ENCODE measurements around the gene OR2W3.
"Not testable (repeated sequence)": the region's sequence is repeated elsewhere in the genome, so short reads cannot be mapped to it uniquely, and the experiment has no call there.

OR2W3 gene

GRCh38 chr1:247904122-247904521 is 8.7 kb downstream of the OR2W3 start:
- H3K4me3 Mint-ChIP-seq = no peak overlapping the region
- no peak for DNase-seq (ENCODE audit: low spot score)
- H3K27me3 Mint-ChIP-seq (ENCODE audit: low read depth) = peaks cover 2% of the 10 kb centered on the region
- H3K36me3 Mint-ChIP-seq (ENCODE audit: low read depth) = no peaks in the 10 kb centered on the region
- H3K4me1 Mint-ChIP-seq (ENCODE audit: low read depth) = peaks cover 8% of the 10 kb centered on the region
- H3K9me3 Mint-ChIP-seq = no peaks in the 10 kb centered on the region
- no peak overlapping the region for H3K27ac Mint-ChIP-seq

GRCh38 chr1:247905181-247905580 is 9.8 kb downstream of the OR2W3 start:
- no peak overlapping the region for H3K27ac Mint-ChIP-seq
- H3K4me3 Mint-ChIP-seq = no peak overlapping the region
- H3K9me3 Mint-ChIP-seq = peaks cover 3% of the 10 kb centered on the region

GRCh38 chr1:247905910-247906503 is 10.6 kb downstream of the OR2W3 start:
- no peak for DNase-seq (ENCODE audit: low spot score)
- Mint-ChIP-seq H3K4me1 (ENCODE audit: low read depth) (peaks cover 8% of the 10 kb centered on the region), H3K27me3 (ENCODE audit: low read depth) (peaks cover 2% of the 10 kb centered on the region), H3K4me3 (peak overlapping the region; percentile 77), H3K9me3 (peaks cover 5% of the 10 kb centered on the region), H3K36me3 (ENCODE audit: low read depth) (no peaks in the 10 kb centered on the region), H3K27ac (peak overlapping the region; percentile 50)

More at GRCh38 chr1:247905181-247905580, 9.8 kb downstream of the OR2W3 start:
- H3K27me3 Mint-ChIP-seq (ENCODE audit: low read depth) = peaks cover 2% of the 10 kb centered on the region
- DNase-seq (ENCODE audit: low spot score) = no peak
- H3K36me3 Mint-ChIP-seq (ENCODE audit: low read depth) = no peaks in the 10 kb centered on the region
- H3K4me1 Mint-ChIP-seq (ENCODE audit: low read depth) = peaks cover 8% of the 10 kb centered on the region

GRCh38 chr1:247906504-247907047 is 11.2 kb downstream of the OR2W3 start:
- Mint-ChIP-seq H3K27me3 (ENCODE audit: low read depth) (peaks cover 2% of the 10 kb centered on the region), H3K36me3 (ENCODE audit: low read depth) (no peaks in the 10 kb centered on the region), H3K27ac (peak overlapping the region; percentile 50), H3K9me3 (peaks cover 5% of the 10 kb centered on the region), H3K4me1 (ENCODE audit: low read depth) (peaks cover 8% of the 10 kb centered on the region), H3K4me3 (peak overlapping the region; percentile 77)
- DNase-seq (ENCODE audit: low spot score) = peak; percentile 11

- no peak overlapping the region for H3K27ac Mint-ChIP-seq
- no peaks in the 10 kb centered on the region for H3K36me3 Mint-ChIP-seq (ENCODE audit: low read depth)
- no peak overlapping the region for H3K4me3 Mint-ChIP-seq
- H3K9me3 Mint-ChIP-seq = peaks cover 5% of the 10 kb centered on the region
- DNase-seq (ENCODE audit: low spot score) = no peak
- H3K27me3 Mint-ChIP-seq (ENCODE audit: low read depth) = peaks cover 2% of the 10 kb centered on the region
- peaks cover 8% of the 10 kb centered on the region for H3K4me1 Mint-ChIP-seq (ENCODE audit: low read depth)
Measured at GRCh38 chr1:247908766-247909165, 13.4 kb downstream of the OR2W3 start.

- Mint-ChIP-seq H3K27ac (no peak overlapping the region), H3K9me3 (peaks cover 5% of the 10 kb centered on the region), H3K4me3 (no peak overlapping the region), H3K27me3 (ENCODE audit: low read depth) (no peaks in the 10 kb centered on the region), H3K36me3 (ENCODE audit: low read depth) (no peaks in the 10 kb centered on the region), H3K4me1 (ENCODE audit: low read depth) (no peaks in the 10 kb centered on the region)
- no peak for DNase-seq (ENCODE audit: low spot score)
Measured at GRCh38 chr1:247913786-247914185, 18.4 kb downstream of the OR2W3 start.

GRCh38 chr1:247914941-247915662 is 19.7 kb downstream of the OR2W3 start:
- peaks cover 3% of the 10 kb centered on the region for H3K9me3 Mint-ChIP-seq
- H3K27ac Mint-ChIP-seq = no peak overlapping the region
- H3K4me3 Mint-ChIP-seq = no peak overlapping the region
- no peaks in the 10 kb centered on the region for H3K27me3 Mint-ChIP-seq (ENCODE audit: low read depth)
- no peak for DNase-seq (ENCODE audit: low spot score)
- H3K4me1 Mint-ChIP-seq (ENCODE audit: low read depth) = no peaks in the 10 kb centered on the region
- no peaks in the 10 kb centered on the region for H3K36me3 Mint-ChIP-seq (ENCODE audit: low read depth)

GRCh38 chr1:247919952-247920351 is 24.6 kb downstream of the OR2W3 start, which contains the start of gene OR2T8:
Gene OR2T8 (plus strand): TSS chr1:247920252. CDS start chr1:247921018, 766 bp downstream.
- no peaks in the 10 kb centered on the region for H3K4me1 Mint-ChIP-seq (ENCODE audit: low read depth)
- no peak for DNase-seq (ENCODE audit: low spot score)
- no peak within 1 kb of the TSS for H3K4me3 Mint-ChIP-seq
- no peaks in the 10 kb centered on the region for H3K36me3 Mint-ChIP-seq (ENCODE audit: low read depth)
- H3K27me3 Mint-ChIP-seq (ENCODE audit: low read depth) = no peaks in the 10 kb centered on the region
- no peak within 1 kb of the TSS for H3K27ac Mint-ChIP-seq
- no peaks in the 10 kb centered on the region for H3K9me3 Mint-ChIP-seq

GRCh38 chr1:247923941-247924340 is 28.6 kb downstream of the OR2W3 start:
- Mint-ChIP-seq H3K36me3 (ENCODE audit: low read depth) (no peaks in the 10 kb centered on the region), H3K4me1 (ENCODE audit: low read depth) (no peaks in the 10 kb centered on the region), H3K27me3 (ENCODE audit: low read depth) (no peaks in the 10 kb centered on the region), H3K4me3 (no peak overlapping the region), H3K27ac (no peak overlapping the region), H3K9me3 (no peaks in the 10 kb centered on the region)
- no peak for DNase-seq (ENCODE audit: low spot score)

- Mint-ChIP-seq H3K27me3 (ENCODE audit: low read depth) (no peaks in the 10 kb centered on the region), H3K4me1 (ENCODE audit: low read depth) (no peaks in the 10 kb centered on the region), H3K27ac (no peak within 1 kb of the TSS), H3K9me3 (no peaks in the 10 kb centered on the region), H3K4me3 (no peak within 1 kb of the TSS), H3K36me3 (ENCODE audit: low read depth) (no peaks in the 10 kb centered on the region)
- DNase-seq (ENCODE audit: low spot score) = no peak
Measured at GRCh38 chr1:247924868-247925267, 29.5 kb downstream of the OR2W3 start, which contains the start of gene OR2AJ1. Gene OR2AJ1 (plus strand): TSS chr1:247924889. CDS start chr1:247933769, 8,880 bp downstream.

GRCh38 chr1:247933989-247934388 is 38.6 kb downstream of the OR2W3 start:
- Mint-ChIP-seq H3K27me3 (ENCODE audit: low read depth) (no peaks in the 10 kb centered on the region), H3K36me3 (ENCODE audit: low read depth) (no peaks in the 10 kb centered on the region)
- no peak for DNase-seq (ENCODE audit: low spot score)

GRCh38 chr1:247935781-247936180 is 40.4 kb downstream of the OR2W3 start:
- H3K36me3 Mint-ChIP-seq (ENCODE audit: low read depth) = no peaks in the 10 kb centered on the region
- H3K27ac Mint-ChIP-seq = no peak overlapping the region
- H3K4me3 Mint-ChIP-seq = no peak overlapping the region
- no peaks in the 10 kb centered on the region for H3K27me3 Mint-ChIP-seq (ENCODE audit: low read depth)
- no peak for DNase-seq (ENCODE audit: low spot score)
- H3K4me1 Mint-ChIP-seq (ENCODE audit: low read depth) = no peaks in the 10 kb centered on the region
- no peaks in the 10 kb centered on the region for H3K9me3 Mint-ChIP-seq

More at GRCh38 chr1:247933989-247934388, 38.6 kb downstream of the OR2W3 start:
- no peak overlapping the region for H3K4me3 Mint-ChIP-seq
- H3K4me1 Mint-ChIP-seq (ENCODE audit: low read depth) = no peaks in the 10 kb centered on the region
- H3K9me3 Mint-ChIP-seq = no peaks in the 10 kb centered on the region
- no peak overlapping the region for H3K27ac Mint-ChIP-seq

- no peak for DNase-seq (ENCODE audit: low spot score)
- no peaks in the 10 kb centered on the region for H3K27me3 Mint-ChIP-seq (ENCODE audit: low read depth)
- no peaks in the 10 kb centered on the region for H3K4me1 Mint-ChIP-seq (ENCODE audit: low read depth)
- H3K36me3 Mint-ChIP-seq (ENCODE audit: low read depth) = no peaks in the 10 kb centered on the region
- no peak overlapping the region for H3K4me3 Mint-ChIP-seq
- H3K27ac Mint-ChIP-seq = no peak overlapping the region
- no peaks in the 10 kb centered on the region for H3K9me3 Mint-ChIP-seq
Measured at GRCh38 chr1:247936415-247936814, 41.0 kb downstream of the OR2W3 start.

- not testable (repeated sequence) for H3K4me1 Mint-ChIP-seq (ENCODE audit: low read depth); H3K27me3 Mint-ChIP-seq (ENCODE audit: low read depth); H3K9me3 Mint-ChIP-seq; H3K36me3 Mint-ChIP-seq (ENCODE audit: low read depth); H3K27ac Mint-ChIP-seq
- H3K4me3 Mint-ChIP-seq = peak overlapping the region; percentile 82
- DNase-seq (ENCODE audit: low spot score) = peak; percentile 88
Measured at GRCh38 chr1:247936965-247937734, 41.8 kb downstream of the OR2W3 start.
